Middle frontal gyrus (tissue), 1 donor: ENCODE results near the gene ANKRD49.
A peak's percentile ranks its signal among the peaks of the same experiment; 100 is the strongest.

Experiments
- DNase-seq: peaks from one replicate; pipeline ENCODE4 v3.0.0-alpha.2; 2015; ENCODE audit warnings: low spot score; ENCODE audit errors: extremely low spot score

ANKRD49 gene

GRCh38 chr11:94493281-94494125 lies at the start of gene ANKRD49, which contains the start of gene MRE11:
Gene ANKRD49, plus strand, starts transcription at chr11:94493984. Its CDS starts 2,710 bp downstream, at chr11:94496694.
Gene MRE11, minus strand, starts transcription at chr11:94493844. Its CDS starts 1,043 bp downstream, at chr11:94492801.
- DNase-seq = peak; percentile 98

- no peak for DNase-seq
Observed at GRCh38 chr11:94445641-94446040, 48.1 kb upstream of the ANKRD49 start.

- no peak for DNase-seq
Observed at GRCh38 chr11:94447149-94447548, 46.6 kb upstream of the ANKRD49 start.

- DNase-seq = no peak
Observed at GRCh38 chr11:94449029-94449428, 44.8 kb upstream of the ANKRD49 start.

- DNase-seq = no peak
Observed at GRCh38 chr11:94449437-94449836, 44.3 kb upstream of the ANKRD49 start.

GRCh38 chr11:94450048-94450447 lies 43.7 kb upstream of the ANKRD49 start:
- no peak for DNase-seq

- no peak for DNase-seq
Observed at GRCh38 chr11:94452988-94453387, 40.8 kb upstream of the ANKRD49 start.

- no peak for DNase-seq
Observed at GRCh38 chr11:94454301-94454700, 39.5 kb upstream of the ANKRD49 start.

GRCh38 chr11:94455861-94456260 lies 37.9 kb upstream of the ANKRD49 start:
- DNase-seq = no peak

- no peak for DNase-seq
Observed at GRCh38 chr11:94457118-94458029, 36.4 kb upstream of the ANKRD49 start.

GRCh38 chr11:94459576-94459975 lies 34.2 kb upstream of the ANKRD49 start:
- DNase-seq = no peak

GRCh38 chr11:94469416-94469815 lies 24.4 kb upstream of the ANKRD49 start:
- no peak for DNase-seq

GRCh38 chr11:94472916-94473799 lies 20.6 kb upstream of the ANKRD49 start:
- DNase-seq = no peak

GRCh38 chr11:94477624-94478023 lies 16.2 kb upstream of the ANKRD49 start:
- DNase-seq = no peak

GRCh38 chr11:94481342-94481741 lies 12.4 kb upstream of the ANKRD49 start:
- no peak for DNase-seq

GRCh38 chr11:94486068-94486467 lies 7.7 kb upstream of the ANKRD49 start:
- no peak for DNase-seq

- no peak for DNase-seq
Observed at GRCh38 chr11:94494126-94494680, 419 bp downstream of the ANKRD49 start.

GRCh38 chr11:94500181-94500580 lies 6.4 kb downstream of the ANKRD49 start:
- no peak for DNase-seq

- no peak for DNase-seq
Observed at GRCh38 chr11:94501522-94501921, 7.7 kb downstream of the ANKRD49 start.

- DNase-seq = peak; percentile 31
Observed at GRCh38 chr11:94504689-94505293, 11.0 kb downstream of the ANKRD49 start.
